ENCODE measurements around the gene GLUL.

GRCh38 chr1:182430263-182431068, 38.9 kb upstream of the GLUL start:
- no peak for TF ChIP-seq CTCF (IDR thresholded peaks at IDR 0.05)
- TF ChIP-seq POLR2A (IDR thresholded peaks at IDR 0.05): no peak
- no peak for TF ChIP-seq POLR2AphosphoS5 (IDR thresholded peaks at IDR 0.05)
